Stimulated activated CD8-positive, alpha-beta memory T cell treated with anti-CD3 and anti-CD28 coated beads, Interleukin-4, amount 100 ng/mL, for 24 hours (primary cell): ENCODE data around the gene DYSF.

Experiments
- DNase-seq: peaks from one replicate; pipeline ENCODE4 v3.0.0-alpha.2; 2020; ENCODE audit warnings: low read depth

The DYSF gene

DNA sequence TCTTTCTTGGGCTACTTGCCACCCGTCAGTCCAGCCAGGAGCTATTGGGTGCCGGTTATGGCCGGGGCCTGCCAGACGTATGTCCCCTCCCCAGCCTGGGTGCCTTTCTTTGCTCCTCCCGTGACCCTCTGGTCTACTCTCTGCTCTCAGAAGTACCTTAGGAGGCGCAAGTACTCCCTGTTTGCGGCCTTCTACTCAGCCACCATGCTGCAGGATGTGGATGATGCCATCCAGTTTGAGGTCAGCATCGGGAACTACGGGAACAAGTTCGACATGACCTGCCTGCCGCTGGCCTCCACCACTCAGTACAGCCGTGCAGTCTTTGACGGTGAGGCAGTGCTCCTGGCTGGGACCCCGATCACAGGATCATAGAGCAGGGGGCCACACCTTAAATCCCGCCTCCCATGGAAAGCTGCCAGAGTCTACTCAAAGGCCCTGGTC, 99.5 kb downstream of the DYSF start:
- DNase-seq, result no peak

DNA sequence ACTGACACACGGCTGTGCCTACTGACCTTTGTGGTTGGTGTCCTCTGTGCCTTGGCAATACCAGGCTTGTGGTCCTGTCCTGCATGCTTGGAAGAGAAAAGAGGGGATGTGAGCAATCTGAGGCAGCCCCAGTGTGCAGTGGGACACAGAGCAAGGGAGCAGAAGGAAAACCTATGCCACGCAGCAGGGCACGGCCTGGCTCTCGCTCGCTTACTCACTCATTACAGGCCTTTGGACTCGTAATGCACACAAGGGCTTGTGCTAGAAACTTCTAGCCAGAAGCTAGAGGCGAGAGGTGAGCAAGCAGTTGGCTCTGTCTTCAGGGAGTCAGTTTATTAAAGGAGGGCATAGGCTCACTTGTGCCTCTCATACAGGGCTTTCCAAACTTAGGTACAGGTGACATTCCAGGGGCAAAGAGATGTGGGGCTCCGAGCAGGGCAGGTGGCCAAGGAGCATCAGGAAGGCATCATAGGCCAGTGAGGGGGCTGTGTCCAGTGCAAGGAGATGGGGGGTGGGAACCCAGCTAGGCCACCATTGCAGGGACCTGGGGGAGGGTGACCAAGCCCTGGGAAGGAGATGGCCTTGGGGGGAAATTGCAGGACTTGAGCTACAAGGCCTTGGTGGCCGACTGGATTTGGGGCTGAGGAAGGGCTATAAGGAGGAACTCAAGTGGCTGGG, 100.8 kb downstream of the DYSF start:
- no peak for DNase-seq

DNA sequence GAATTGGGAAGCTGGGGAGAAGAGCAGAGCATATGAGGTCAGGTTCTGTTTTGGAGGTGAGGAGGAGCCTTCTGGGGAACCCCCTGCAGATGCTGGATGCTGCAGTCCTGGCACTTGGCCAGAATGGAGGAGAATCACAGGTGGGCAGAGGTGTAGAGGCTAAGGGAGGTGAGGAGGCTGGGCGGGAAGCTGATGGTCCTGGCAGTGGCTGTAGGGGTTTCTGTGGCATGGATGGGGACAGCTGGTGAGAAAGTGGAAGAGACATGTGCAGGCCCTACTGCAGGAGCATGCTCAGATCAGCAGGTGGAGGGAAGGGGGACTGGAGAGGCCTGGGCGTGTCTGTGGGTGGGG, 101.3 kb downstream of the DYSF start:
- no peak for DNase-seq

DNA sequence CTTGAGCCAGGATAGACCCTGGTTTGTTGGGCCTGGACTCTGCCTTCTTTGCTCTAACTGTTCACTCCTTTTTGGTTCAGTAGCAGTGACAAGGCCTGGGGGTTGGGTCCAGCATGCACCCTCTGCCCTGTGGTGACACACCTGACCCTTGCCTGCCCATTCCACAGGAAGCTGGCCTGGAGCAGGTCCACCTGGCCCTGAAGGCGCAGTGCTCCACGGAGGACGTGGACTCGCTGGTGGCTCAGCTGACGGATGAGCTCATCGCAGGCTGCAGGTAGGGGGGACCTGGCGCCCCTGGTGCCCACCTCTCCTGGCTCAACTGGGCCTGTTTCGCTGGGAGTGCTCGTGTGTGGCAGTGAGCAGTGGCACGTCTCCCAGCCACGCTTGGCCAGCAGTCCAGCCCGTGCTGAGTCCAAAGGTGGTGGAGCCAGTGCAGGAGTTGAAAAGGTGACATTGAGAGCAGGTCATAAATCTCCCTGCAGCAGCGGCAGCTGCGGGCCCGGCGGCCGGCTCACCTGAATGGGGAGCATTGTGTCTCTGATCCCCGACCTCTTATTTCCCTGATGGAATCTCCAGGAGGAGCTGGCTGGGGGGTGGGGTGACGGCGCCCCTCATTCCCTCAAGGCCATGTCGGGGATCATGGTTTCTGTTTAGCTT, 102.6 kb downstream of the DYSF start:
- DNase-seq, result no peak

DNA sequence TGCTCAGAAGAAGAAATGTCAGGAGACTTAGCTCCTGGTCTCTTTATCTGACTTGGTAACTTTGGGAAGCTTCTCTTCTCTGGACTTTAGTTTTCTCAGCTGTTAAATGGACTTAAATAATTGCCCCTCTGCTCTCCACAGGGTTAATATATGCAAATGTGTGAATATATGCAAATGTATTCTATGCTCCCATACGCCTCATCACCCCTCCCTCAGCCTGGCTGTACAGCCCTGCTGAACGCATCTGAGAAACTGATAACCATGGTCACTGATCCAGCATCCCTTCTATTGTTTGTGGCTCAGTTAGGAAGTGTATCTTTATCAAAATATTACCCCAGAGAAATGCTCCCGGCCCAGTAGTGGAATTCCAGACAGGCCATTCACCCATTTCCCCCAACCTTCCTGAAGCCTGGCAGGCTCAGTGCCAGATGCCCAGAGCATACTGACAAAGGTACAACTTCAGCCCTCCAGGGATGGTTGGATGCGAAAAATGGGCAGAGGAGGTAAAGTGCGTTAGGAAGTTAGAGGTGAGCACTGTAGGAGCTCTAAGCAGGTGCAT, 103.4 kb downstream of the DYSF start:
- DNase-seq, result no peak

DNA sequence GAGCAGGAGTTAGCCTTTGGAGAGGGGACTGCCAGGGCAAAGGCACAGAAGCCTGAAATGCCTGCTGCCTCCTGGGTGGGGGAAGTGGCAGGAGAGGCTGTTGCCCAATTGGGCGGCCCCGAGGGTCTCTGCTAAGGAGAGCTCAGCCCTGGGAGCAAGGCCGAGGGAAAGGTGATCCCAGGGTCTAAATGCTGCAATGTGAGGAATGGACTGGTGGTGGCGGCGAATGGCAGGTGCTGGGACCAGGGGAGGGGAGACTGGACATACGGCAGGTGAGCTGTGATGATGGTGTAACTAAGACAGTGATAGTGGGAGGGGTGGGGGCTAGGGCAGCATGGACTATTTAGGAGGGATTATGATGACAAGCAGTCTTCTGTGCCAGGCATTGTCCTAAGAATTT, 104.0 kb downstream of the DYSF start:
- no peak for DNase-seq

DNA sequence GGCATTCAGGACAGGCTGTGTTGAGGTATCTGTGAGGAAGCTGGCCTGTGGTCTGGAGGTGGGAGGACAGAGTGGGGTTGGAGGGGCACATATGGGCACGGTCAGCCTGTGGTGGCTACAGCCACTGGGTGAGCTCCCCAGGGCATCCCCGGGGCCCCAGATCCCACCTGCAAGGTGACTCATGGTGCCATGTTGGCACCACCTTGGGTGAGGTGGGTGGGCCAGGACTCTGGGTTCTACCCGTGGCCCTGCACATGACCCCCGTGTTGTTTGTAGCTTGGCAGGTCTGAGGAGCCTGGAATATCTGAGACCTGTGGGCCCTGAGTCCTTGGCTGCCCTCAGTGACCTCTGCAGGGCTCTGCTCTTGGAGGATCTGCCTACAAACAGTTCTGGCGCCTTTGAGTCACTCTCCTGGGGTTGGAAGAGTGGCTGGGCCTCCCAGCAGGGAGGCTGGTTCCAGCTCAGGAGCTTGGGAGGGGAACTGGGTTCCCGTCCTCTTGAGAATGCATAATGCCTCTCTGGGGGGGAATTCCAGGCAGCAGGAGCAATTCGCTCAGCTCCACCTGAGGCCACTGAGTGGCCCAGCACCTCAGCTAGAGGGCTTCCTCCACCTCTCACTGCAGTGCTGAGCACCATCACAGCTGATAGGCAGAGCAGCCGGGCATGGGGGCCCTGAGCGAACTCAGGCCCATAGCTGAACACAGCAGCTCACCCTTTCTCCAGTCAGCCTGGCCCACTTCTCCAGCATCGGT, 105.1 kb downstream of the DYSF start:
- DNase-seq, result no peak

DNA sequence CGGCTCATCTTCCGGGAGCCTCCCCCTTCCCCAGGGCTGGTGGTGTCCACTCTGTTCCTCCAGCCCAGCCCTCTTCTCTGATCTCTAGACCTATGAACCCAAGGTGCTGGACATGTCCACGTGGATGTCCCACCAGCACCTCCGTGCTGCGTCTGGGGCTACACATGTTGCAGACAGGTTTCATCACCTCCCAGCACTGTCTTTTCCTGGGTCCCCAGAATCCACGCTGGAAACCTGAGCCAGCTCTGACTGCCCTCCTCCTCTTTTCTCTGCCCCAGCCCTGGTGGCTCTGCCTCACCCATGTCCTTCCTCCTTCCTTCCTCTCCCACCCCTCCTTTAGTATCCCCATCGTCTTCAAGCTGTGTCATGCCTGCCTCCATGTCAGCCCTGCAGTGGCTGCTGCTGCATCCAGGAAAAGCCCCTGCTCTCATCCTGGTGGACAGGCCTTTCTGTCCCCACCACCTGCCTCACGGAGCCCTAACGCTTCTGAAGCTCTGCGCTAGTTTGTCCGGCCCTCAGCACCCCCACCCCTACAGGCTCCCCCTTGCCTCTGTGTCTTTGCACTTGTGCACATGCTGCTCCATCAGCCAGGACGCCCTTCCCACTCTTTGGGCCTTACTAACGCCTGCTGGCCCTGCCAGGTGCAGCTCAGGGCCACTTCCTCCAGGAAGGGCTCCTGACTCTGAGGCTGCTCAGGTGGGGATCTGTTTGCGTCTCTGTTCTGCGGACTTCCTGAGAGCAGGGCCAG, 105.9 kb downstream of the DYSF start:
- DNase-seq, result no peak

DNA sequence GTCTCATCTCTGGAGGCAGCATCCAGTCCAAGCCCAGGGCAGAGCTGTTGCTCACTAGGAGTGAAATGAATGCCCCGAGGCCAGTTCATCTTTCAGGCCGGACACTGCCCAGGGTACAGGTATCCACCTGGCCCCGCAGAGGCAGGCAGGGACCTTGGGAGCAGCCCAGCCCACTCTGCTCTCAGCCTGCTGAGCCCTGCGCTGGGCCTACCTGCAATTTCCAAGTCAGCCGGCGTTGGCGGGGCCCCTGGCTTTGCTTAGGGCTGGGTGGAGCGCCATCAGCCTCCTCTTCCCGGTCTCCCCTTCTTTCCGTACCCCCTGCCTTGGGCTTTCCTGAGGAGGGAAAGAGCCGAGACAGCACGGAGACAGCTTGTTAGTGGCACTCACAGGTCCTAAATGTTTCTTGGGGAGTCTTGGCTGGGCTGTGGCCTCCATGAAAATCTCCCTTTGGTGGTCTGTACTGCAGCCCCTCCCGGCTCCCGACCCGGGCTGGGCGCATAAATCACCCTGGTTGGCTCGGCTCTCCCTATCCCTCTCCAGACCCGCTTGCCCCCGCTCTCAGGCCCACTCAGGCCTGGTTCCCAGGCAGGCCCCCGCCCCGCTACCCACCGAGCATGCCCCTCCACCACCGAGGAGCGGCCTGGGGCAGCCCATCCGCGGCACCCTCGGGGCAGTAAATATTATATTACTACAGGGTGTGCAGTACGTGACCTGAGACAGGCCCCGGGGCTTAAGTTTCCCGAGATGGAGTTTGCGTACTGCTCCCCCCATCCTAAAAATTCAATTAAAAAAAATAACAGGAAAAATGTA, 106.7 kb downstream of the DYSF start:
- no peak for DNase-seq

DNA sequence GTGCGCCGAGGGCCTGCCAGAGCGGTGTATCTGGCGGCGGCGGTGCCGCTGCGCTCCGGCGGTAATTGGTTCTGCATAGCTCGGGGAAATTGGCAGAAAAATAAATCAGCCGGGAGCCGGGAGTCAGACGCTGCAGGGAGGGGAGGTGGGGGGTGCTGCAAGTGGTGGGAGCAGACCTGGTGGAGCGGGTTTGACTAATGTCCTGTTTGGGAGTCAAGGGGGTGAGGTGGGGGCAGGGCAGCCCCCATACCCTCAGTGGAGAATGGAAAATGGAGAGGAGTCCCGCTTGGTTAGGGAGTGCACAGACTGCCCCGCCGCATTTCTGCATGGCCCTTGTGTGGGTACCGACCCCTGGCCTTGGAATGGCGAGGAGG, 107.3 kb downstream of the DYSF start:
- DNase-seq, result no peak

DNA sequence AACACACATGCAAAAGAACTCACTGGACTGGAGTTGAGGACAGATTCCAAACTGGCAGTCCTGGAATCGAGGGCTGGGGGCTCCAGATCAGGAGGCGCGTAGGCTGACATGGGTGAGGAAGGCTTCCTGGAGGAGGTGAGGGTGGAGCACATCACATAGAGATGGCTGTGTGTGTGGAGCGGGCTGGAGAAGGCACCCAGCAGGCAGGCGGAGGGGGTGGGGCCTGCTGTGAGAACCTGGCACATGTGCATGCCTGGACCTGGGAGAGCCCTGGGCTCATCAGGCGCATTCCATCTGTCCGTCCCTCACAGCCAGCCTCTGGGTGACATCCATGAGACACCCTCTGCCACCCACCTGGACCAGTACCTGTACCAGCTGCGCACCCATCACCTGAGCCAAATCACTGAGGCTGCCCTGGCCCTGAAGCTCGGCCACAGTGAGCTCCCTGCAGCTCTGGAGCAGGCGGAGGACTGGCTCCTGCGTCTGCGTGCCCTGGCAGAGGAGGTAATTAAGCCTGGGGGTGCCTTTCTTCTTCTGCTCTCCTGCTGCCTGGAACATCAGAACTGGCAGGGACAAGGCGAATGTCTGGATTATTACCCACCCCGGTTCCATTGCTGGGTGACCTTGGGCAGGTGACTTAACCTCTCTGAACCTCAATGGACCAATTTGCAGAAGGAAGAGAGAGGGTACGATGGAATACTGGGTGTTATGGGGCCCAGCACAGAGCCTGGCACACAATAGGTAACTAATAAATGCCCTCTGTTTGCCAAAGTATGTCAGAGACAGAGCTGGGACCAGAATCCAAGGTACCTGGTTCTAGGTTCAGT, 108.3 kb downstream of the DYSF start:
- no peak for DNase-seq

DNA sequence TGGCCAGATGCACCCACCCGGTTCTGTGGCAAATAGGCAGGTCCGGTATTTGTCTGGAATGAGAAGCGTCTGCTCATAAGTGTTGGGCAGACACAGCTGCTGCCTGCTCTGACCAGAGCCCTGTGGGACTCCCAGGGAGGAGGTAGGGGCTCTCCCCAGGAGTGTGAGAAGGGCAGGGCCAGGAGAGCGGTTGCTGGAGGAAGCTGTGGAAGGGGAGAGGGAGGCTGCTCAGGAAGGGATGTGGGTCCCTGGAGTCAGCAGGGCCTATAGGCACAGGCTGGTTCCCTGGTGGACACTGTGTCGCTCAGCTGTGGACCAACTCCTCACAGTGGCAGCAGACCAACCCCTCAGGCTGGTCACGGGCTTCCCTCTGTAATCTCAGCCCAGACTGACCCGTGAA, 109.2 kb downstream of the DYSF start:
- no peak for DNase-seq

DNA sequence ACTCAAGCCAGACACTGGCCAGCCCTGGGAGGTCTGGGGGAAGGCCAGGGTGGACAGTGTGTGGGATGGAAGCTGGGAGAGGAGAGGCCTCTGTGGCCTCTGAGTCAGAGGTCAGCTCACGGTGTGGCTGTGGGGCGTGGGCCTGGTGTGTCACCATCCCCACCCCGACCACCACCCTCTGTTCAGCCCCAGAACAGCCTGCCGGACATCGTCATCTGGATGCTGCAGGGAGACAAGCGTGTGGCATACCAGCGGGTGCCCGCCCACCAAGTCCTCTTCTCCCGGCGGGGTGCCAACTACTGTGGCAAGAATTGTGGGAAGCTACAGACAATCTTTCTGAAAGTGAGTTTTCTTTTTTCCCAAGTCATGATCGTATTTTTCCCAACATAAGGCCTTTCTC, 110.5 kb downstream of the DYSF start:
- no peak for DNase-seq

DNA sequence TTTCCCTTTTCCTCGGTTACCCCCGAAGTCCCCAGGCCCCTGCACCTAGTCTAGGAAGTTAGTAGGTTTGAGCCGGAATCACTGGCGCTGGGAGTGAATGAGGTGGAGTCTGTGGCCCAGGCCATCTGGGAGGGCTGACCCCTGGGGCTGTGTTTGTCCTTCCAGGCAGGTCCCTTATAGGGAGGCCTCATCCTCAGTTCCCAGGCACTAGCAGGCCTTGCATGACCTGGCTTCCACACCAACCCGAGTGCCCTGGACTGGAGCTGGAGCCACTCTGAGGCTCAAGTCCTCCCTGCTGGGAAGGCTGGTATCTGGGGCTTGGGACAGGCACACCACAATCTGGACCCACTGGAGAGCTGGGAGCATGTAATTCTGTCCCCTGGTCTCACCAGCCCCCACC, 111.0 kb downstream of the DYSF start:
- no peak for DNase-seq

DNA sequence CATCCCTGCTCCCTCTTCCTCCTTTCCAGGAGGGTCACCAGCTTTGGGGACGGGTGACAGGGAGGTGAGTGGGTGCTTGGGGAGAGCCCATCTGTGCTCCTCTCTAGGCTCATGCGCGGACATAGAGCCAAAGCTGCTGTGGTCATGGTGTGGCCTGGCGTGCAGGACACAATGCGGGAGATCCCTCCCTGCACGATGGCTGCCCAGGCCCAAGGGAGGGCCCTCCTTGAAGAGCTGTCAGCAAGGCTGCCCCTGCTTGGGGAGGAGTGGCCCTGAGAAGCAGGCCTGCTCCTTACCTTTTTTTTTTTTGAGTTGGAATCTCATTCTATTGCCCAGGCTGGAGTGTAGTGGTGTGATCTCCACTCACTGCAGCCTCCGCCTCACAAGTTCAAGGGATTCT, 111.4 kb downstream of the DYSF start:
- no peak for DNase-seq

DNA sequence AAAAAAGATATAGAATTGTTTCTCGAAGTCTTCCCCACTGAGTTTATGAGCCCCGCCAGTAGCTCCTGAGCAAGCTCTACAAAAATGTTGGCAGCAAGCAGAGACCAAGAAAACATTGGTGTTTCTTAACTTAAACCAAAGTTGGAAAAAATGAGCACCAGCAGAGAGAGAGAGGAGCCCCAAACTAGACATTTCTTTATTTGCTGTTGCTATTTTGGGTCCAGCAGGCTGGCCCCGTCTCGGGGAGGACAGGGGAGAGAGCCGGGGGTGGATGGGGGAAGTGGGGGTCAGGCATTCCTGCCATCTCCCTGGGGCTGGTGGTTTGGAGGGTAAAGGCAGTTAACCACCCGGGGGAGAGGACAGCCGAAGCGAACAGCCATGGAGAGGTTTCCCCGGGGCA, 113.0 kb downstream of the DYSF start:
- no peak for DNase-seq

DNA sequence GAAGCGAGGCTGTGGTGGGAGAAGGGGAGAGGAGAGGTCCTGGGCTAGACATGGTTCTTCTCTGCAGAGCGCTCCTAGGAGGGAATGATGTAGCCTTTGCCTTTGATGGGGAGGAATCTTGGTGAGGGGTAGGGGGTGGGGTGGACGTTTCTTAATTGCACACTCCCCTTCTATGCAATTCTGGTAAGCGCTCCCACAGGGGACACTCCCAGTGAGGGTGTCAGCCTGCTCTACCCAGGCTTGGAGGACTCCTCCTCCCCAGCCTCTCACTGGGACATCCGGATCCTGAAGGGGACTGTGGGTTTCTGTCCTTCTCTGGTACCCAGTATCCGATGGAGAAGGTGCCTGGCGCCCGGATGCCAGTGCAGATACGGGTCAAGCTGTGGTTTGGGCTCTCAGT, 114.3 kb downstream of the DYSF start:
- DNase-seq, result no peak

DNA sequence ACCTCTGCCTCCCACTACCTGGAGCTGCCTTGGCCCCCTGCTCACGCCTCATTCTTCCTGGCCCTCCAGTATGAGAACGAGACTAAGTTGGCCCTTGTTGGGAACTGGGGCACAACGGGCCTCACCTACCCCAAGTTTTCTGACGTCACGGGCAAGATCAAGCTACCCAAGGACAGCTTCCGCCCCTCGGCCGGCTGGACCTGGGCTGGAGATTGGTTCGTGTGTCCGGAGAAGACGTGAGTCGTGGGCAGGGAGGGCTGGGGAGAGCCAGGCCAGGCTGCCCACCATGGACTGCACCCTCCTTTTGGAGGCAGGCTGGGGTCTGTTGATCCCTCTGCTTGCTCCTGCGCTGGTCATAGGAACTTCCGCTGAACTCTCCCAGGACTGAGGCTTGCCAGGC, 114.7 kb downstream of the DYSF start:
- DNase-seq, result no peak

DNA sequence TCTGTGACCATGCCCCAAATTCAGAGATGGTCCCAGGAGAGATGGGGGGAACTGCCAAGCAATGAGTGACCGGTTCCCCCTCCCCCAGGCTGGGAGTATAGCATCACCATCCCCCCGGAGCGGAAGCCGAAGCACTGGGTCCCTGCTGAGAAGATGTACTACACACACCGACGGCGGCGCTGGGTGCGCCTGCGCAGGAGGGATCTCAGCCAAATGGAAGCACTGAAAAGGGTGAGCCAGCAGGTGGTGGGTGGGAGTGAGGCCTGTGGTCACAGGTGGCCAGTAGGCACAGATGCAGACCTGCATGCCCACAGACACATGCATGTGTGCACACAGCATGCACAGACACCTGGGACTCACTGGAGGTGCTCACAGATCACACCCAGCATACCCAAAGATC, 117.2 kb downstream of the DYSF start:
- DNase-seq, result no peak

DNA sequence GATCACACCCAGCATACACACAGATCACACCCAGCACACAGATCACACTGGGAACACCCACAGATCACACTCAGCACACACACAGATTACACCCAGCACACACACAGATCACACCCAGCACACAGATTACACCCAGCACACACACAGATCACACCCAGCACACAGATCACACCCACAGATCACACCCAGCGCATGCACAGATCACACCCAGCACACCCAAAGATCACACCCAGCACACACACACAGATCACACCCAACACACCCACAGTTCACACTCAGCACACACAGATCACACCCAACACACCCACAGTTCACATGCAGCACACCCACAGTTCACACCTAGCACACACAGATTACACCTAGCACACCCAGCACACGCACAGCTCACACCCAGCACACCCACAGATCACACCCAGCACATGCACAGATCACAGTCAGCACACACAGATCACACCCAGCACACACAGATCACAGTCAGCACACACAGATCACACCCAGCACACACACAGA, 117.6 kb downstream of the DYSF start:
- no peak for DNase-seq

DNA sequence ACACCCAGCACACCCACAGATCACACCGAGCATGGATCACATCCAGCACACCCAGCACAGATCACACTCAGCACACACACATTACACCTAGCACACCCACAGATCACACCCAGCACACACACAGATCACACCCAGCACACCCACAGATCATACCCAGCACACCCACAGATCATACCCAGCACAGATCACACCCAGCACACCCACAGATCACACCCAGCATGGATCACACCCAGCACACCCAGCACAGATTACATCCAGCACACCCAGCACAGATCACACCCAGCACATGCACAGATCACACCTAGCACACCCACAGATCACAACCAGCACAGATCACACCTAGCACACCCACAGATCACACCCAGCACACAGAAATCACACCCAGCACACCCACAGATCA, 118.6 kb downstream of the DYSF start:
- no peak for DNase-seq
